Stimulated activated effector memory CD8-positive, alpha-beta T cell treated with anti-CD3 and anti-CD28 coated beads, Interleukin-12 subunit alpha, Interleukin-12 subunit beta, amount 100 ng/mL, for 72 hours (primary cell): ENCODE results near the gene KRT3.

Experiments
- ATAC-seq: fragments of 150-1000 bp; cut with Tn5 transposase; 2 replicates; pipeline ENCODE4 v1.10.0; 2021
- DNase-seq, 2 donors: peaks; one replicate each; pipeline ENCODE4 v3.0.0; 2021 to 2022; ENCODE audit warnings: low spot score in 2 of 2
- H3K27ac Mint-ChIP-seq: one replicate; pipeline ENCODE4 v1.8.0; 2022; ENCODE audit warnings: mild to moderate bottlenecking, mixed read lengths
- H3K36me3 Mint-ChIP-seq: one replicate; pipeline ENCODE4 v1.8.0; 2022; ENCODE audit warnings: mild to moderate bottlenecking, mixed read lengths
- H3K4me1 Mint-ChIP-seq: one replicate; pipeline ENCODE4 v1.8.0; 2022; ENCODE audit warnings: mixed read lengths
- H3K4me3 Mint-ChIP-seq: one replicate; pipeline ENCODE4 v1.8.0; 2022; ENCODE audit warnings: mild to moderate bottlenecking, mixed read lengths
- H3K9me3 Mint-ChIP-seq: one replicate; pipeline ENCODE4 v1.8.0; 2022; ENCODE audit warnings: mixed read lengths

The KRT3 gene

GRCh38 chr12:52811191-52812072 lies 15.5 kb upstream of the KRT3 start:
- Mint-ChIP-seq H3K9me3 (no peaks in the 10 kb centered on the region), H3K4me3 (no peak overlapping the region), H3K27ac (no peak overlapping the region), H3K4me1 (no peaks in the 10 kb centered on the region), H3K36me3 (no peaks in the 10 kb centered on the region)
- ATAC-seq = no peak
- DNase-seq = no peak

GRCh38 chr12:52810554-52810953 lies 14.6 kb upstream of the KRT3 start:
- no peak for DNase-seq
- ATAC-seq = no peak
- Mint-ChIP-seq H3K36me3 (no peaks in the 10 kb centered on the region), H3K9me3 (no peaks in the 10 kb centered on the region), H3K4me1 (no peaks in the 10 kb centered on the region), H3K27ac (no peak overlapping the region), H3K4me3 (no peak overlapping the region)

- no peaks in the 10 kb centered on the region for H3K4me1 Mint-ChIP-seq
Observed at GRCh38 chr12:52809166-52809565, 13.2 kb upstream of the KRT3 start.

GRCh38 chr12:52808573-52809160 lies 12.8 kb upstream of the KRT3 start:
- H3K27ac Mint-ChIP-seq = no peak overlapping the region
- ATAC-seq (no peak), DNase-seq (no peak)
- no peaks in the 10 kb centered on the region for H3K36me3 Mint-ChIP-seq
- H3K9me3 Mint-ChIP-seq = no peaks in the 10 kb centered on the region
- H3K4me1 Mint-ChIP-seq = no peaks in the 10 kb centered on the region
- no peak overlapping the region for H3K4me3 Mint-ChIP-seq

More at GRCh38 chr12:52809166-52809565, 13.2 kb upstream of the KRT3 start:
- Mint-ChIP-seq H3K27ac (no peak overlapping the region), H3K4me3 (no peak overlapping the region), H3K36me3 (no peaks in the 10 kb centered on the region), H3K9me3 (no peaks in the 10 kb centered on the region)
- DNase-seq = no peak
- ATAC-seq = no peak

- ATAC-seq (no peak), DNase-seq (no peak)
- Mint-ChIP-seq H3K4me3 (no peak overlapping the region), H3K9me3 (no peaks in the 10 kb centered on the region), H3K27ac (no peak overlapping the region), H3K36me3 (no peaks in the 10 kb centered on the region), H3K4me1 (no peaks in the 10 kb centered on the region)
Observed at GRCh38 chr12:52807544-52808470, 11.9 kb upstream of the KRT3 start.

- no peak overlapping the region for H3K4me3 Mint-ChIP-seq
- ATAC-seq = no peak
- H3K9me3 Mint-ChIP-seq = no peaks in the 10 kb centered on the region
- DNase-seq = no peak
- no peaks in the 10 kb centered on the region for H3K4me1 Mint-ChIP-seq
- H3K36me3 Mint-ChIP-seq = no peaks in the 10 kb centered on the region
- H3K27ac Mint-ChIP-seq = no peak overlapping the region
Observed at GRCh38 chr12:52806821-52807543, 11.1 kb upstream of the KRT3 start.

- Mint-ChIP-seq H3K9me3 (no peaks in the 10 kb centered on the region), H3K27ac (no peak overlapping the region), H3K36me3 (no peaks in the 10 kb centered on the region), H3K4me1 (no peaks in the 10 kb centered on the region), H3K4me3 (no peak overlapping the region)
- ATAC-seq (no peak), DNase-seq (no peak)
Observed at GRCh38 chr12:52806169-52806811, 10.4 kb upstream of the KRT3 start.

GRCh38 chr12:52805739-52806138 lies 9.8 kb upstream of the KRT3 start:
- no peak overlapping the region for H3K27ac Mint-ChIP-seq
- no peaks in the 10 kb centered on the region for H3K36me3 Mint-ChIP-seq
- no peaks in the 10 kb centered on the region for H3K9me3 Mint-ChIP-seq
- no peaks in the 10 kb centered on the region for H3K4me1 Mint-ChIP-seq
- DNase-seq (no peak), ATAC-seq (no peak)
- H3K4me3 Mint-ChIP-seq = no peak overlapping the region

- Mint-ChIP-seq H3K4me1 (no peaks in the 10 kb centered on the region), H3K4me3 (no peak overlapping the region), H3K27ac (no peak overlapping the region), H3K36me3 (no peaks in the 10 kb centered on the region), H3K9me3 (no peaks in the 10 kb centered on the region)
- no peak for DNase-seq
- no peak for ATAC-seq
Observed at GRCh38 chr12:52805000-52805399, 9.1 kb upstream of the KRT3 start.

- Mint-ChIP-seq H3K9me3 (no peaks in the 10 kb centered on the region), H3K4me3 (no peak overlapping the region), H3K36me3 (no peaks in the 10 kb centered on the region), H3K27ac (no peak overlapping the region), H3K4me1 (no peaks in the 10 kb centered on the region)
- DNase-seq = no peak
- ATAC-seq = no peak
Observed at GRCh38 chr12:52802442-52802841, 6.5 kb upstream of the KRT3 start.

GRCh38 chr12:52801773-52802172 lies 5.9 kb upstream of the KRT3 start:
- ATAC-seq = no peak
- H3K4me1 Mint-ChIP-seq = no peaks in the 10 kb centered on the region
- no peaks in the 10 kb centered on the region for H3K36me3 Mint-ChIP-seq
- DNase-seq = no peak
- H3K4me3 Mint-ChIP-seq = no peak overlapping the region
- H3K27ac Mint-ChIP-seq = no peak overlapping the region
- H3K9me3 Mint-ChIP-seq = no peaks in the 10 kb centered on the region

GRCh38 chr12:52800259-52800917 lies 4.5 kb upstream of the KRT3 start:
- Mint-ChIP-seq H3K4me1 (no peaks in the 10 kb centered on the region), H3K9me3 (no peaks in the 10 kb centered on the region), H3K27ac (no peak overlapping the region), H3K36me3 (no peaks in the 10 kb centered on the region), H3K4me3 (no peak overlapping the region)
- no peak for DNase-seq
- no peak for ATAC-seq

GRCh38 chr12:52799505-52800211 lies 3.7 kb upstream of the KRT3 start:
- Mint-ChIP-seq H3K4me1 (no peaks in the 10 kb centered on the region), H3K9me3 (no peaks in the 10 kb centered on the region), H3K27ac (no peak overlapping the region), H3K4me3 (no peak overlapping the region), H3K36me3 (no peaks in the 10 kb centered on the region)
- DNase-seq = no peak
- ATAC-seq = no peak
